Adipocyte (in vitro differentiated cells): ENCODE measurements around the gene ROBO2.

ENCODE experiments used
- DNase-seq: peaks from one replicate; pipeline ENCODE4 v3.0.0-alpha.2; 2015; ENCODE audit warnings: low read depth
- H3K27me3 ChIP-seq: replicated peaks from 2 replicates; pipeline ENCODE4 v1.7.0; 2013; ENCODE audit warnings: mild to moderate bottlenecking, low read length, moderate library complexity; ENCODE audit not compliant: control insufficient read depth, insufficient read depth
- H3K36me3 ChIP-seq: 2 replicates; pipeline ENCODE4 v1.7.0; 2013; ENCODE audit warnings: low read length, mild to moderate bottlenecking, moderate library complexity; ENCODE audit not compliant: control insufficient read depth, insufficient read depth, severe bottlenecking
- H3K4me1 ChIP-seq: 2 replicates; pipeline ENCODE4 v1.7.0; 2013; ENCODE audit warnings: mild to moderate bottlenecking, low read length, moderate library complexity; ENCODE audit not compliant: control insufficient read depth, insufficient read depth
- H3K4me3 ChIP-seq: 2 replicates; pipeline ENCODE4 v1.7.0; 2013; ENCODE audit warnings: mild to moderate bottlenecking, low read length, moderate library complexity
- H3K9ac ChIP-seq: 2 replicates; pipeline ENCODE4 v1.7.0; 2013; ENCODE audit warnings: mild to moderate bottlenecking, low read length, moderate library complexity
- H3K9me3 ChIP-seq: 2 replicates; pipeline ENCODE4 v1.7.0; 2013; ENCODE audit warnings: mild to moderate bottlenecking, low read length, moderate library complexity; ENCODE audit not compliant: control insufficient read depth

ROBO2 gene, protein sequence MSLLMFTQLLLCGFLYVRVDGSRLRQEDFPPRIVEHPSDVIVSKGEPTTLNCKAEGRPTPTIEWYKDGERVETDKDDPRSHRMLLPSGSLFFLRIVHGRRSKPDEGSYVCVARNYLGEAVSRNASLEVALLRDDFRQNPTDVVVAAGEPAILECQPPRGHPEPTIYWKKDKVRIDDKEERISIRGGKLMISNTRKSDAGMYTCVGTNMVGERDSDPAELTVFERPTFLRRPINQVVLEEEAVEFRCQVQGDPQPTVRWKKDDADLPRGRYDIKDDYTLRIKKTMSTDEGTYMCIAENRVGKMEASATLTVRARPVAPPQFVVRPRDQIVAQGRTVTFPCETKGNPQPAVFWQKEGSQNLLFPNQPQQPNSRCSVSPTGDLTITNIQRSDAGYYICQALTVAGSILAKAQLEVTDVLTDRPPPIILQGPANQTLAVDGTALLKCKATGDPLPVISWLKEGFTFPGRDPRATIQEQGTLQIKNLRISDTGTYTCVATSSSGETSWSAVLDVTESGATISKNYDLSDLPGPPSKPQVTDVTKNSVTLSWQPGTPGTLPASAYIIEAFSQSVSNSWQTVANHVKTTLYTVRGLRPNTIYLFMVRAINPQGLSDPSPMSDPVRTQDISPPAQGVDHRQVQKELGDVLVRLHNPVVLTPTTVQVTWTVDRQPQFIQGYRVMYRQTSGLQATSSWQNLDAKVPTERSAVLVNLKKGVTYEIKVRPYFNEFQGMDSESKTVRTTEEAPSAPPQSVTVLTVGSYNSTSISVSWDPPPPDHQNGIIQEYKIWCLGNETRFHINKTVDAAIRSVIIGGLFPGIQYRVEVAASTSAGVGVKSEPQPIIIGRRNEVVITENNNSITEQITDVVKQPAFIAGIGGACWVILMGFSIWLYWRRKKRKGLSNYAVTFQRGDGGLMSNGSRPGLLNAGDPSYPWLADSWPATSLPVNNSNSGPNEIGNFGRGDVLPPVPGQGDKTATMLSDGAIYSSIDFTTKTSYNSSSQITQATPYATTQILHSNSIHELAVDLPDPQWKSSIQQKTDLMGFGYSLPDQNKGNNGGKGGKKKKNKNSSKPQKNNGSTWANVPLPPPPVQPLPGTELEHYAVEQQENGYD (N-terminal part only)

DNA sequence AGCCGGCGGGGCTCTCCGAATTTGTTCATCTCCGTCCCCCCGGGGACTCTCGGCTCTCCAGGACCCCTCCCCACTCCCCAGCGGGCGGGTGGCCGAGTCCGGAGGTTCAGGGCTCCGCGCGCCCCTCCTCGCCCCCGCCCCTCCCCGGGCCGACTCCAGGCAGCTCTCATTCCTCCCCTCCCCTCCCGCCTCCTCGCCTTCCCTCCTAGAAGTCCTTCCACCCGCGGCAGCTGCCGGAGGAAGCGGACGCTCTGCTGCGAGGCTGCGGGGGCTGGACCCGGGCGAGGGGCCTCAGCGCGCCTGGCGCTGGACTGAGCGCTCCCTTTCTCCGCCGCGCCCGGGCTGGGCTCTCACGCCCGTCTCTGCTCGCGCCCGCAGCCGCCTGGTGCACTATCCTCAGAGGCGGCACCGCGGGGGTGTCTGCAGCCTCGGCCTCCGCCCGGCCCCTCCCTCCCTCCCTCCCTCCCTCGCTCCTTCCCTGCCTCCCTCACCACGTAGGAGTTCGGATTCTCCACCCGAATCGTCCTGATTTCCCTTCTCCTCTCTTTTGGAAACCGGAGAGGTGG lies at the start of gene ROBO2:
ROBO2 (plus strand) TSS at position 494 of the 566 bp plus-strand sequence. CDS start 687 bp downstream, outside the sequence.
- peaks cover 11% of the 10 kb centered on the region for H3K4me1 ChIP-seq
- H3K9ac ChIP-seq = no peak within 1 kb of the TSS
- peaks cover 37% of the 10 kb centered on the region for H3K27me3 ChIP-seq
- peak within 1 kb of the TSS; percentile 74 for H3K4me3 ChIP-seq
- no peaks in the 10 kb centered on the region for H3K9me3 ChIP-seq
- no peaks in the 10 kb centered on the region for H3K36me3 ChIP-seq
- DNase-seq = peak; percentile 91

DNA sequence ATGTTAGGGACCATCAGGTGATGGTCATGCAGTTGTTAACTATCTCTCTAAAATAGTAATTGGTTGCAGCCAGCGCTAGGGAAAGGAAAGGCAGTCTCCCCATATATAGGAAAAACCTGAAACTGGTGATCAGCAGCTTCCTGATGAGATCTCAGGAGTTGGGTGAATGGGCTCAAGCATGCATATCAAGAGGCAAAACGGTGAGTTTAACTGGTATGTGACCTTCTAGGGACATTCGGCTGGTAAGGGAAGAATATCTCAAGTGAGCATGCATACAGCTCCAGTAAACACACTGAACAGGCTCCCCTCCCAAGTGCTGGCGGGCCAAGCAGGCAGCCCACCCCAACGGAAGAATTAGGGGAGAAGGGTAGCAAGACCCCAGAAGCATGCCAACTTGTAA lies 49.3 kb upstream of the ROBO2 start:
- DNase-seq = no peak
- Histone ChIP-seq H3K27me3 (no peaks in the 10 kb centered on the region), H3K4me3 (no peak overlapping the region), H3K36me3 (no peaks in the 10 kb centered on the region), H3K4me1 (no peaks in the 10 kb centered on the region), H3K9me3 (no peaks in the 10 kb centered on the region), H3K9ac (no peak overlapping the region)

DNA sequence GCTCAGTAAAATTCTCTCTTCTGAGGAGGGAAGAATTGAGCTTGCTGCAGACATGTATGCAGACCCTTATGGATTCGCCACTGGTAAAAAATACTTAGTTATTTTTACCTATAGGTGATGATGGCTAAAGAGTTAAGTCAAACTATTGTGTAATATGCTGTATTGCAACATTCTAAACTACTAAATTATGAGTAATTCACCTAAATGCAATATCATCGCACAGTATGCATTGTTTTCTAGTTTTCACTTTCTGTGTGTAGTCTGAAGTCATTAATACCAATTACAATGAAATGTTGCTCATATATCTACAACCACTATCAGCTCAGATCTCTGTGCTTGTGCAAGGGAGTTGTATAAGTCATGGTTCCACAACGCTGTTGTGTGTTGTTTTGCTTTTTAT lies 48.7 kb upstream of the ROBO2 start:
- no peaks in the 10 kb centered on the region for H3K36me3 ChIP-seq
- no peaks in the 10 kb centered on the region for H3K9me3 ChIP-seq
- H3K9ac ChIP-seq = no peak overlapping the region
- no peak overlapping the region for H3K4me3 ChIP-seq
- no peaks in the 10 kb centered on the region for H3K4me1 ChIP-seq
- DNase-seq = peak; percentile 27
- no peaks in the 10 kb centered on the region for H3K27me3 ChIP-seq

DNA sequence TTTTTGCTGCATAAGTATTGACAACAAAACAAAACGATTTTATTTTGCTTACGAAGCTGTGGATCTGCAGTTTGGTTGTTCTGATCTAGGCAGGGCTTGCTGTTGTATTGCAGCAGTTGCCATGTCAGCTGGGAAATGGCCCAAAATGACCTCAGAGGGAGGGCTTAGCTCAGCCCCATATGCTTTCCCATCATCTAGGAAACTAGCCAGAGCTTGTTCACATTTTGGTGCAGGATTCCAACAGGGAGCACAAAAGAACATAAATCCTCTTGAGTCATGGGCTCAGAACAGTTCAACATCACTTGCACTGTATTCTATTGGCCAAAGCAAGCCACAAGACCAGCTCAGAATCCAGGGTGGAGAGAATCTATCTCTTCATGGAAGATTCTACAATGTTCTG lies 42.2 kb upstream of the ROBO2 start:
- DNase-seq = peak; percentile 31
- no peaks in the 10 kb centered on the region for H3K27me3 ChIP-seq
- H3K4me3 ChIP-seq = peak overlapping the region; percentile 12
- H3K36me3 ChIP-seq = no peaks in the 10 kb centered on the region
- no peaks in the 10 kb centered on the region for H3K4me1 ChIP-seq
- H3K9me3 ChIP-seq = no peaks in the 10 kb centered on the region
- H3K9ac ChIP-seq = no peak overlapping the region

DNA sequence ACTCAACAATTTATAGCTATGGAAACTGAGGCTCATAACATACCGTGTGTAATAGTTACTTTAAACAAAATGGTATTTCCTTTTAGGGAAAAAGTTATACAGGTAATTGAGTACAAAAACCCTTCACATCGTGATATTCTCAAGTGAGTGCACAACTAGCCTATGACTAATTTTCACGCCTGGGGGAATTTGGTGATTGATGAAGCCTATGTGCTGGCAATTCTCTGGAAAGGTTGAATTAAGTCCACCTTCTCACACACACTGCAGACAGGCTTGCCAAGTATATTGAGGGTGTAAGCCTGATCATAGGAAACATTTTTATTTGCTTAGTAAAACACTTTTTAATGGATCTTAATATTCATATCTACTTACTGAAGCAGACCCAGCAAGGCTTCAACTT lies 41.3 kb upstream of the ROBO2 start:
- Histone ChIP-seq H3K9ac (no peak overlapping the region), H3K9me3 (no peaks in the 10 kb centered on the region), H3K27me3 (no peaks in the 10 kb centered on the region), H3K4me1 (no peaks in the 10 kb centered on the region), H3K4me3 (no peak overlapping the region), H3K36me3 (no peaks in the 10 kb centered on the region)
- DNase-seq = no peak

DNA sequence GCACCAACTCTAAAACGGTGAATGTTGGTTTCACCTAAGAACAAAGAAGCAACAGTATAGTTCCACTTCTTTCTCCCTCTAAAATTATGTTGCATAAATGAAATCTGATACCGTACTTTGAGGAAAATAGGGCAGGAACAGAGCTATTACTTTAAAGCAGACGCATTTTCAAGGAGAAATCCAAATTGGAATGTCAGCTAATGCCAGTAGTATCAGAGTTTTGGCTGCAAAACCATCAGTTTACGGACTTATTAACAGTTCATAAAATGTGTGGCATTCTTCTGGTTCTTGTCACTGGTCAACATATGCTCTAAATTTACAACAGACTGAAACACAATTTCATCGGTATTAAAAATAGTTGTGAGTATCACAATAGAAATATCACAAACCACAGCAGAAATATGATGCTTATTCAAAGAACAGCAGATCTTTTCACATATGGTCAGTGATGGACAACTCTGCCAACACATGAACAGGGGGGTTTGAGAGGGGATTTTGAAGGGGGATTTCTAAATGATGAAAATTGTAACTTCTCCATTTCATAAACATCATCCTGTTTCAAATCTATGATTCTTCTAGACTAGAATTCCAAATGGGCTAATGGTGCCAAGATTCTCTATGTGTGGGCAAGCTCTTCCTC lies 38.7 kb upstream of the ROBO2 start:
- Histone ChIP-seq H3K9ac (no peak overlapping the region), H3K9me3 (no peaks in the 10 kb centered on the region)
- peak; percentile 63 for DNase-seq

DNA sequence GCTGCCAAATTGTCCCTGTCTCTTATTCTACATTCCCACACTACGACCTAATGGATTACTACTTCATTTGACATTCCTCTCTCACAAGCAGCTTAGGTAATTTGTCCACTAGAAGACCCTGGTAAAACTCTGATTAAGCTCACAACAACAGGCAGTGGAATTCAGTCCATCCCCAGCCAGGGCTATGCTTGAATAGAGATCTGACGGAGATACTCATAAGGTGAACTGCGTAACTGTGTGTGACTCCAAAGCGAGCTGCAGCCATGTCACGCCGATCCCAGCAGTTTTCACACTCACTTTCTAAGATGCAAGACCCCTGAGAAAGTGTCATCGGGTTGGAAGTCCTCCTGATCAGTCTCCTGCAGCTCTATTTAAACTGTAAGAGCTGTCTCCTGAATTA lies 25.7 kb upstream of the ROBO2 start:
- H3K36me3 ChIP-seq = no peaks in the 10 kb centered on the region
- H3K4me1 ChIP-seq = no peaks in the 10 kb centered on the region
- H3K9me3 ChIP-seq = no peaks in the 10 kb centered on the region
- no peak for DNase-seq
- H3K4me3 ChIP-seq = no peak overlapping the region
- H3K27me3 ChIP-seq = no peaks in the 10 kb centered on the region
- no peak overlapping the region for H3K9ac ChIP-seq

More for the DNA sequence above, 38.7 kb upstream of the ROBO2 start:
- no peaks in the 10 kb centered on the region for H3K27me3 ChIP-seq
- H3K4me1 ChIP-seq = no peaks in the 10 kb centered on the region
- no peaks in the 10 kb centered on the region for H3K36me3 ChIP-seq
- no peak overlapping the region for H3K4me3 ChIP-seq

DNA sequence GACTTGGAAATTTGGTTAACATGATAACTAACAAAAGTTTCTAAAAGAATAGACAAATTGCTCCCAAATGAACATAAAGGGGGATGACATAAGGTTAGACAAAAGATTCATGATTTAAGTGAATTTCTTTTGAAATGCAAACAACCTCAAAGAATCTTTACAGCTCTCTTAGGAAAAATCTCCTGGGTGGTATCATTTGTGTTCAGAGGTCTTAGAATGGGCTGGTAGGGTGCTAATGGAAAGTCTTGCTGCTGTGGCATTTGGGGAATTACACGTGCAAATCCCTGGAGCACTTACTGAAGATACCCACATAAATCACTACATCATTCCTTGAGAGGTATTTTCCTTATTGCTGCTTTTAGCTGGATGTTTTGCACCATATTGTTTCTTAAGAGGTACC lies 14.4 kb upstream of the ROBO2 start:
- DNase-seq = no peak
- H3K4me3 ChIP-seq = no peak overlapping the region
- H3K9me3 ChIP-seq = no peaks in the 10 kb centered on the region
- H3K4me1 ChIP-seq = no peaks in the 10 kb centered on the region
- no peaks in the 10 kb centered on the region for H3K27me3 ChIP-seq
- H3K9ac ChIP-seq = no peak overlapping the region
- H3K36me3 ChIP-seq = no peaks in the 10 kb centered on the region

DNA sequence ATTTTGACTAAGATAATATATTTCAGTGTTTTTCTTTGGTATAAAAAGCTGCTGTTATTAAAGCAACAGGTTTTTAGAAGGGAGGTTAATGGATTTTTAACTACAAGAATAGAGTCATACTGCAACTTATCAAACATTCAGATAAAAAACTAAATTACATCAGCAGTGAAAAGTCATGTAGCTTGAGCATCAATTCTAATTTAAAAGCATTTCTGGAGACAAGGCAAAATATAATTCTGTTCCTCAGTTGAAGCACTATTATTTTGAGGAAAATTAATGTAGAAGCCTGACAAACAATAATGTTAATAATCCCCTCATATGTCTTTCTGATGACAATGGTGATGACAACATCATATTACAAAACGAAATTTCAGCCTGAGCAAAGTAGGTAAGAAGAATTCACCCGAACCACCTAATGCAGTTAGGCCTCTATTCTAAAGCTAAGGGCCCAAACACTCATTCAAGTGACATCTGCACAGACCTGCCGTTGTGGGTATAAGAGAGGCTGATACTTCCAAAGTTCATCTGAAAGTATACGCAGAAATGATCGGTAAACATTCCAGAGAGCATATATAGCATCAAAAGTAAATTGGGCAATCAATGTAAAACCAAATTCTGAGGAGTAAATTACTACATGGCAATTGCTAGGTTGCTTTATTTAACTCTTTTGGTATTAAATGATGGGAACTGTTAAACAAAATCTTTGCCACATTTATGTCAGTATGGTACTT lies 12.8 kb upstream of the ROBO2 start:
- no peak overlapping the region for H3K9ac ChIP-seq
- H3K4me1 ChIP-seq = no peaks in the 10 kb centered on the region
- H3K27me3 ChIP-seq = no peaks in the 10 kb centered on the region
- no peak for DNase-seq
- H3K36me3 ChIP-seq = no peaks in the 10 kb centered on the region
- no peaks in the 10 kb centered on the region for H3K9me3 ChIP-seq
- H3K4me3 ChIP-seq = no peak overlapping the region

DNA sequence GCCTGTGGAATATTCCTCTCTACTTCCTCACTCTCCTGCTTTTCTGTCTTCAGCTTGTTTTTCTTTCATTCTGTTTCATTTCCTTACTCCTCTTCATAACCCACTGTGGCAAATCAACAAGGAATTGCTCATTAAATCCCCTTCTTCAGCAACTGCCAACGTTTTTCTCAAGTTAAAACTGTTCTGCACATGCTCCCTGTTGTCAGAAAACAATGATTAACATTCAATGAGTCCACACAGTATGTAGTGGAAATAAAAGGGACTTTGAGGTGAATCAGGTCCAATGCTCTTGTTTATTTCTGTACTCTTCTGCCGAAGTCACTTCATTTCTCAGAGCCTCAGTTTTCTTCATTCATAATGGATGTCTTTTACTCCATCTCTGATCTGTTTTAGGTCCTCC lies 11.9 kb upstream of the ROBO2 start:
- no peak overlapping the region for H3K9ac ChIP-seq
- no peaks in the 10 kb centered on the region for H3K9me3 ChIP-seq
- H3K4me1 ChIP-seq = no peaks in the 10 kb centered on the region
- H3K36me3 ChIP-seq = no peaks in the 10 kb centered on the region
- no peaks in the 10 kb centered on the region for H3K27me3 ChIP-seq
- no peak for DNase-seq
- H3K4me3 ChIP-seq = no peak overlapping the region
